Keratinocyte (primary cell): Measurements from ENCODE around the gene CCND3.

ENCODE experiments used
- CTCF ChIP-seq, 3 experiments: IDR thresholded peaks in 1 of 3; conservative IDR thresholded peaks in 1 of 3; optimal IDR thresholded peaks in 1 of 3; 2 replicates in 2 of 3; 3 replicates in 1 of 3; pipeline versions ENCODE3 to v1.5.1; 2011; ENCODE audit warnings: low read length in 3 of 3, mild to moderate bottlenecking in 3 of 3, moderate library complexity in 2 of 3, control low read depth in 1 of 3, inconsistent platforms in 1 of 3; ENCODE audit not compliant: insufficient read depth in 2 of 3; ENCODE audit errors: extremely low read depth in 1 of 3
- EZH2 ChIP-seq: IDR thresholded peaks from one replicate; pipeline ENCODE4 v1.6.1; 2012; ENCODE audit warnings: inconsistent platforms, mild to moderate bottlenecking, low read length, moderate library complexity

- TF ChIP-seq CTCF (optimal IDR thresholded peaks at IDR 0.05 in 1 of 3, IDR thresholded peaks at IDR 0.05 in 1 of 3, conservative IDR thresholded peaks at IDR 0.05 in 1 of 3; ENCODE audit: extremely low read depth in 1 of 3, insufficient read depth in 2 of 3, low read length in 3 of 3) (no peak), EZH2 (no peak)
These were observed 55.7 kb downstream of the CCND3 start for GRCh38 chr6:41885930-41886329.
